GM21825 (cell line): ENCODE data around the gene SHOC1.
"Not testable (repeated sequence)": the region's sequence is repeated elsewhere in the genome, so short reads cannot be mapped to it uniquely, and the experiment has no call there.

Source experiments
- ATAC-seq: cut with Tn5 transposase; IDR thresholded peaks from one replicate; pipeline ENCODE4 v1.9.1; 2021; ENCODE audit warnings: mild to moderate bottlenecking, moderate library complexity; ENCODE audit not compliant: unreplicated experiment

The SHOC1 gene

DNA sequence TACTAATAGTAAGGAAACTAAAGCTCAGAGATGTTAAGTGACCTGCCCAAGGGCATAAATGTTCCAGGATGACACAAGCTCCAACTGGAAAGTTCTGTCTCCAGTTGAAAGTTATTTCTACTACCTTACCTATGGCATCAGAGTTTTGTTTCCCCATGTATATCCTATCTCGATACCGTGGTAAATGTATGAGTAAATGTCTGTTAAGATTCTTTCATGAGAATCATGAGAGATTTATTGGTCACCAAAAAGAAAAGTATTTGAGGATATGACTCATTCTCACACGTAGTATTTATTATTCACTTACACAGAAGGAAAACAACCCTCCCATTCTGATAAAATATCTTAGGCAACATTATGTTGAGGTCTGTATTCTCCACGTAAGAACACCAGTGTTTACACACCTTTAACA is 11.1 kb upstream of the SHOC1 start:
- no peak for ATAC-seq

DNA sequence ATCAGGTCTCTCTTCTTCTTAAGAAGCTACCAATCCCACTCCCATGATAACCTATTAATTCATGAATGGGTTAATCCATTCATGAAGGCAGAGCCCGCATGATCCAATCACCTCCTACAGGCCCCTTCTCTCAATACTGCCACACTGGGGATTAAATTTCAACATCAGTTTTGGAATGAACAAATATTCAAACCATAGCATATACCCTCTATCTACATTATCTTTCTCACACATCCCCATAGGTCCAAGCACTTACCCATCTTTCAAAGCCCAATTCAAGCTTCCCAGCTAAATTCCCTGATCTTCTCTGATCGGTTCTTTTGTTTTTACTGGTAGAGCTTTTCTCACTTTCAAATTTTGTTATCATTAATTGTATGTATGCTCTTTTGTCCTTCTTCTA is 10.5 kb upstream of the SHOC1 start:
- ATAC-seq, result no peak

DNA sequence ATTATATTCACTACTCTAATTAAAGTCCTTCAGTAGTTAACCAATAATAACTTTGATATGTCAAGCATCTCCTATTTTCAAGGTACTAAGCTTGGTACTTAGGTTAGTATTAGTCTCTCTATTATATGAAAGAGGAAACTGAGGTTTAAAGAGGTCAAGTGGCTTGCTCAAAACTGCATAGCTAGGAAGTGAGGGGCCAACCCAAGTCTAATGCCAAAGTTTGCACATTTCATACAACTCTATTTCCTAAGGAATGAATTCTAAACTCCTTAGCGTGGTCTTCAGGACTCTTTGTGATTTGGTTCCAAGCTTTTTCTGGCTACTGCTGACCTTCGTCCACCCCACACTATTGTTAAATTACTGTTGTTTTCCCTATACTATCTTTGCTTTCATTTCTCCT is 9.9 kb upstream of the SHOC1 start:
- ATAC-seq, result no peak

DNA sequence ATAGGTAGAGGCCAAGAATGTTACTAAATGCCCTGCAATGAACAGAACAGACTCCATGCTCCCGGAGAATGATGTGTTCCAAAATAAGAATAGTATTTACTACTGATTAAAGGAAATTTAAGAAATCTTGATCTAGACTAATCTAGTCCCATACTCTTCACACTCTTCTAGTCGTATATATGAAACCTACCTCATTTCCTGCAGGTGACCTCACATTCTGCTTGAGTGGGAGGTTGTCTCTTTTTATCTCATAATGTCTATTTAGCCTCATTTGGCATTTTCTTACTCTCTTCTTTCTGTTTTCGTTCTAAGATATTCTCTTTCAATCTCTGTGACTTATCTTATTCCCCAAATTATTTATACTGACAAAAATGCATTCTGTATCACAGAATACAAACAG is 9.2 kb upstream of the SHOC1 start:
- ATAC-seq, result no peak

DNA sequence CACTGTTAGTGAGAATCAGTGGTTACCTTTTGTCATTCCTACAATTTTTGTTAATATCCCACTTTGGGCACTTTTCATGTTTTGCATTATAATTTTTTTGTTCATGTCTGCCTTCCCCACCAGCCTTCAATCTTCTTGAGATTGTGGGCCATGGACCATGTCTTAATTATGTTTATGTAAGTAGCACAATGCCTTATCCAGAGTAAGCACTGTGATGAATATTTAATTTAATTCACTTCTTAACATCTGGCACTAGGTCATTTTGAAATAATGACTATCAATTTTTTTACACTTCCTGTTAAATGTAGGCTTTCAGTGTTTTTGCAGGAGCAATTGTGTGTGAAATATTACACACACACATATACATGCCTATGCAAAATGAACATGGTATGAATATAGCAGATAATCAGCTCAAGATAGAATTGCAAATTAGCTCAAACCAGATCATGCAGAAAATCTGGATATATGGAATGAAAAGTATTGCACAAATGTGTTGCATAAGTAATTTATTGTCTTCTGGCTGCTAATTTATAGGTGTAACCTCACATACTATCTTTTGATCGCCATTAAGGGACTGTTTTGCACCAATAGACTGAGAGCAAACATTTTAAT is 5.3 kb upstream of the SHOC1 start:
- no peak for ATAC-seq

GRCh38 chr9:111799506-111799905 is 4.8 kb upstream of the SHOC1 start:
- no peak for ATAC-seq

- no peak for ATAC-seq
Observed at GRCh38 chr9:111798786-111799185, 4.0 kb upstream of the SHOC1 start.

GRCh38 chr9:111795557-111795839 is 761 bp upstream of the SHOC1 start:
- no peak for ATAC-seq

- ATAC-seq, result not testable (repeated sequence)
Observed at GRCh38 chr9:111791821-111792220, 2.9 kb downstream of the SHOC1 start.

- ATAC-seq, result no peak
Observed at GRCh38 chr9:111789881-111790280, 4.9 kb downstream of the SHOC1 start.

- ATAC-seq, result no peak
Observed at GRCh38 chr9:111783857-111784256, 10.9 kb downstream of the SHOC1 start.

DNA sequence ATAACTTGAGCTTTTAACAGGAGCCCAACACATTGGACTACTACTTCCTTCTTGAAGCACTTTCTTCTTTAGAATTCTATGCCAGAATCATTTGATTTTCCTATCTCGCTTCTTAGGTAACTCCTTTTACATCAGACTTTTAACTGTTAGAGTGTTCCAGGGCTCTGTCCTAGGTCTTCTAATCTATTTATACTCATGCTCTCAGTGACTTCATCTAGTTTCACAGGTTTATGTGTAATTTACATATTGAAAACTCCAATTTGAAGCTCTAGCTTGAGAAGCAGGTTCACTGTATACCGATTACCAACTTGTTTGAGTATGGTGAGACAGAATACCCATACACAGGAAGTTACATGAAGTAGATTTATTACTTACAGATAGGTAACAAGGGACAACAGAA is 11.3 kb downstream of the SHOC1 start:
- ATAC-seq, result no peak

DNA sequence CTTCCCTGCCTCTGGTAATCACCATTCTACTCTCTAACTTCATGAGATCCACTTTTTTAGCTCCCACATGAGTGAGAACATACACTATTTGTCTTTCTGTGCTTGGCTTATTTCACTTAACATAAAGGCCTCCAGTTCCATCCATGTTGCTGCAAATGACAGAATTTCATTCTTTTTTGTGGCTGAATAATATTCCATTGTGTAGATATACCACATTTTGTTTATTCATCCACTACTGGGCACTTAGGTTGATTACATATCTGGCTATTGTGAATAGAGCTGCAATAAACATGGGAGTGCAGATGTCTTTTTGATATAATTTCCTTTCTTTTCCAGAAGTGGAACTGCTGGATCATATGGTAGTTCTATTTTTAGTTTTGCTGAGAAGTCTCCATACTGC is 28.7 kb downstream of the SHOC1 start:
- no peak for ATAC-seq

GRCh38 chr9:111762556-111762955 is 32.2 kb downstream of the SHOC1 start:
- ATAC-seq, result no peak

DNA sequence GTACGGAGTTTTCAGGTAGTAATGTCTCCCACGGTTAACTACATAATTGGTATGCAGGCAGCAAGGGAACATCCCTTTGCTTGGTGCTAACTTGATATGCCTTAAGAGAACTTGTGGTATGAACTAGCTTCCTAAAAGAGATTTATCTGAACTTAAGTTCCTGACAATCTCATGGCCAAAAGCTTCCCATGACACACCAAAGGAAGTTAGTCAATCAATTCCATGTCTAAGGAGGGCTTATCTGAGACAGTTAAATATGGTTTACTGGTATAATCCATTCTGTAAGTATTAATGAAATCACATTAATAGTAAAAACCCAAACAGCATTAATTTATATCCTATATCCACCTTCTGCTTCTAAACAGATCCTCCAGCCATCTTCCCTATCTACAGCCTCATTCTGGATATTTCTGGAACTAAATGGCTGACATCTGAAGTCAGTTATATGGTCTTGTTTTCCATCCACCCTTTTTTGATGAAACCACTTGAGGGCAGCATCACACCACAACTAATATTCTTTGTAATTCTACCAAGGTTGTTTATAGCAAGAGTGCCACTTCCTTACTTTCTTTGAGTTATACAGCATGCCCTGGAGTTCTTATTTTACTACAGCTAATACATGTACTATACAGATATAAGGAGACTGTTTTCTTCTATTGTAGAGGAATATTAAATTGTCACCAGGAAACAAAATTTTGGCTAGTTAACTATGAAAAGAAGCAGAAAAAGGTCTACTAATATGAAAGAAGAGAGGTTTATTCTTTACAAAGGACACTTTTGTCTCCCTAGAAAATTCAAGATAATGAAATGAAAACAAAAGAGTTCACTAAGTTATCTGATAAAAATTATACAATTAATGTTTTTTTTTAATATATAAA is 34.7 kb downstream of the SHOC1 start:
- ATAC-seq, result peak; percentile 69

DNA sequence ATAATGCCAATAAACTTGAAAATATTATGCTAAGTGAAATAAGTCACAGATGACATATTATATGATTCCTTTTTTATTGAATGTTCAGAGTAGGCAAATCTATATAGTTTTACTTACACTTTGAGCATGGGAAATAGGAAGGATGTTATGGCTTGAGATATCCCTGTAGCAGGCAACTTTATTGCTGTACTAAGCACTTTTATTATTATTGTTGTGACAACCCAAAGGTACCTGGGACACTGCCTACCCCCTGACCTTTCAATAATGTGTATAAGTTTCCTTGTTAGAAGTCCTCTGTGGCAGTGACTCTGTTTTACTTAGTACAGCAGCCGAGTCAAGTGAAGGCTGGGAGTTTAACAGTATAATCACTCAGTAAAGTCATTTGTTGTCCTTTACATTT is 39.9 kb downstream of the SHOC1 start:
- ATAC-seq, result no peak

GRCh38 chr9:111752455-111752854 is 42.3 kb downstream of the SHOC1 start:
- ATAC-seq, result no peak
